Activated naive CD8-positive, alpha-beta T cell (primary cell): ENCODE results near the gene TNIP3.

Source experiments
- H3K27ac Mint-ChIP-seq: one replicate; pipeline ENCODE4 v1.8.0; 2021; ENCODE audit warnings: mixed read lengths
- H3K27me3 Mint-ChIP-seq: one replicate; pipeline ENCODE4 v1.8.0; 2021; ENCODE audit warnings: mixed read lengths
- H3K36me3 Mint-ChIP-seq: one replicate; pipeline ENCODE4 v1.8.0; 2021; ENCODE audit warnings: mixed read lengths
- H3K4me1 Mint-ChIP-seq: one replicate; pipeline ENCODE4 v1.8.0; 2021; ENCODE audit warnings: low read depth, mixed read lengths
- H3K4me3 Mint-ChIP-seq: one replicate; pipeline ENCODE4 v1.8.0; 2021; ENCODE audit warnings: mild to moderate bottlenecking, mixed read lengths
- H3K9me3 Mint-ChIP-seq: one replicate; pipeline ENCODE4 v1.8.0; 2021; ENCODE audit warnings: low read depth, mixed read lengths

The TNIP3 gene

GRCh38 chr4:121155893-121156292 is 8.2 kb downstream of the TNIP3 start:
- H3K27ac Mint-ChIP-seq: peak overlapping the region; percentile 72
- H3K4me1 Mint-ChIP-seq: peaks cover 64% of the 10 kb centered on the region
- H3K36me3 Mint-ChIP-seq: peaks cover 8% of the 10 kb centered on the region
- peak overlapping the region; percentile 73 for H3K4me3 Mint-ChIP-seq
- no peaks in the 10 kb centered on the region for H3K27me3 Mint-ChIP-seq
- no peaks in the 10 kb centered on the region for H3K9me3 Mint-ChIP-seq

DNA sequence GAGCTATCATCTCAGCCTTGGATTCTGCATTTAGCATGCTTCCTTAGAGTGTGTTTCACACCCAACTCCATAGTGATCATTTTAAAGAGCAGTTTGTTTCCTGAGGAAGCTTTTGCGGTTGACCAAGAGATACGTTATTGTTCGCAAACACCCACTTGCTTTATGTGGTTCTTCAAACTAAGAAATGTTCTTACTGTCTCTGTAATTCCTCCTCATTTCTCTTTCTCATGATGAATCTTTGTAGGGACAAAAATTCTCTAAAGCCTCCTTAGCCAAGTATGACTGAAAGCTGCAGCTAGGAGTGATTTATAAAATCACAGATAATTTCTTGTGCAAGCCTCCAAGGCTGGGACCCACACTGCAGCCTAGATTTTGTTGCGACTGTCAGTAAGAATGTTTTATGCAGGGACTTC is 10.0 kb downstream of the TNIP3 start:
- Mint-ChIP-seq H3K27ac (peak overlapping the region; percentile 51), H3K27me3 (no peaks in the 10 kb centered on the region), H3K9me3 (no peaks in the 10 kb centered on the region), H3K4me3 (peak overlapping the region; percentile 77), H3K36me3 (peaks cover 11% of the 10 kb centered on the region), H3K4me1 (peaks cover 75% of the 10 kb centered on the region)

DNA sequence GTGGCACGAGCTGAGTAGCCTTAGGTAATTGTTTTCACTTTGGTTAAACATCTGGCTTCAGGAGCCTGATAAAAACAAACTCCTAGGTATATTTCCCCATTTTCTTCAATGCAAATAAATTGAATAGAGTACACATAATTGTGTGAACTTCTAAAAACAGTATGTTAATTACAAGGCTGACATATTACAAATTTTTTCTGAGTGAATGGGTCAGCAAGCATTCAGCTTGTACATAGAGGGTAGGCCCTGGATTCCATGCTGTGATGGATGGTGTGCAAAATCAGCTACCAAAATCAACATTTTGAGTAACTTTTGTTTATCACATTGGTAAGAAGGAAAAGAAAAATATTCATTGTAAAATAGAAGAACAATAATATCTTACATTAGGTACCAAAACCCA is 12.2 kb downstream of the TNIP3 start:
- no peaks in the 10 kb centered on the region for H3K9me3 Mint-ChIP-seq
- peaks cover 86% of the 10 kb centered on the region for H3K4me1 Mint-ChIP-seq
- H3K4me3 Mint-ChIP-seq: no peak overlapping the region
- H3K36me3 Mint-ChIP-seq: peaks cover 12% of the 10 kb centered on the region
- H3K27ac Mint-ChIP-seq: no peak overlapping the region
- H3K27me3 Mint-ChIP-seq: no peaks in the 10 kb centered on the region

DNA sequence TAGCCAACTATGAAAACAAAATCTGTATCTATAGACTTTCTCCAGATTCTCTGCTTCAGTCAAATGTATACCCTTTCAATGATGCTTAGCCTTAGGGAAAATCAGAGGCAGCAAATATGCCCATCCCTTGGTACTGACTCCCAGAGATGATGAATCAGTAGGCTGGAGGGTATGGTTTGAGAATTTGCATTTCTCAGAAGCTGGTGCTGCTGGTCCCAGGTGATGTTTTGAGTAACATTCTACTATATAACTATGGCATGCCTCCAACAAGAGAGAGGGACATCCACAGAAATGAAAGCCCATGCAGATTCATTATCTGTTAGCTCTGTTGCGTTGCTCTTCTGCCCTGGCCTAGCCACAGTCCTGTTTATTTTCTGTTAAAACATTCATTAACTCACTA is 13.6 kb downstream of the TNIP3 start:
- Mint-ChIP-seq H3K9me3 (no peaks in the 10 kb centered on the region), H3K27me3 (no peaks in the 10 kb centered on the region), H3K27ac (peak overlapping the region; percentile 19), H3K36me3 (peaks cover 12% of the 10 kb centered on the region), H3K4me1 (peaks cover 76% of the 10 kb centered on the region), H3K4me3 (no peak overlapping the region)

GRCh38 chr4:121150003-121150402 is 14.1 kb downstream of the TNIP3 start:
- no peak overlapping the region for H3K4me3 Mint-ChIP-seq
- H3K27me3 Mint-ChIP-seq: no peaks in the 10 kb centered on the region
- H3K9me3 Mint-ChIP-seq: no peaks in the 10 kb centered on the region
- H3K27ac Mint-ChIP-seq: peak overlapping the region; percentile 19
- peaks cover 71% of the 10 kb centered on the region for H3K4me1 Mint-ChIP-seq
- peaks cover 12% of the 10 kb centered on the region for H3K36me3 Mint-ChIP-seq

DNA sequence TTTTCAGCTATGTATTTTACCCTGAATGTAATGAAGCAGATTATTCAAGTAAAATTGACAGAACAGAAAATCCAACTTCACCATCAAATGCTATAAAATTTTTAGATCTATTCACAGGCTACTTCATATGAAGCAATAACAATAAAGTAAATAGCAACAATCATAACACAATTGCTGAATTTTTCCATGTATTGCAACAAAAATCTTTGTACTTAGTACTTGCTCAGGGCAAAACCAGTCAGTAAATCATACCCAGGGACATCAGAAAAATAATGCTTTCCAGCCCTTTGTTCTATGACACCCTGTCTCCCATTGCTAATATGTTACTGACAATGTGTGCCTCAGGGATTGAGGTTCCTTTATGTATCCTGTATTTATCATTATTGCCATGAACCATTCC is 15.5 kb downstream of the TNIP3 start:
- Mint-ChIP-seq H3K4me1 (peaks cover 66% of the 10 kb centered on the region), H3K27me3 (no peaks in the 10 kb centered on the region), H3K36me3 (peaks cover 12% of the 10 kb centered on the region)

DNA sequence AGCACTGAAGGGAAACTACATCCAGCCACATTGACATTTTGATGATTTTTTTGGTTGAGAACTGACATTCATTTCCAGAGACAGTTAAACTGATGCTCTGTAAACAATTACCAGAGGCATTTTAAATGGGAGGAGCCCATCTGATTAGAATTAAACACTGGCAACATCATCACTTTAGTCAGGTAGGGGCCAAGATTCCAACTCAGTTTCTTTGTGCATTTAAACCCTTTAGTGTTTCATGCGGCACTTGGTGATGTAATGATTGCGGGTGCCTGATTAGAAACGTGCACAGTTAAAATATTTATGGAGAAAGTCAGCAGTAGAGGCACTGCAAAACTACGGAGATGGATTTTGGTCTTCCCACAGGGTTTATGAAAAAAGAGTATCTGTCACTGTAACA is 16.1 kb downstream of the TNIP3 start:
- Mint-ChIP-seq H3K9me3 (no peaks in the 10 kb centered on the region), H3K4me3 (no peak overlapping the region), H3K4me1 (peaks cover 65% of the 10 kb centered on the region), H3K27ac (no peak overlapping the region), H3K36me3 (peaks cover 14% of the 10 kb centered on the region), H3K27me3 (no peaks in the 10 kb centered on the region)

More for the DNA sequence above, 15.5 kb downstream of the TNIP3 start:
- Mint-ChIP-seq H3K27ac (no peak overlapping the region), H3K4me3 (no peak overlapping the region), H3K9me3 (no peaks in the 10 kb centered on the region)

- Mint-ChIP-seq H3K9me3 (no peaks in the 10 kb centered on the region), H3K27ac (no peak overlapping the region), H3K36me3 (peaks cover 12% of the 10 kb centered on the region), H3K4me3 (no peak overlapping the region), H3K27me3 (no peaks in the 10 kb centered on the region), H3K4me1 (peaks cover 57% of the 10 kb centered on the region)
Observed at GRCh38 chr4:121146530-121146929, 17.6 kb downstream of the TNIP3 start.

DNA sequence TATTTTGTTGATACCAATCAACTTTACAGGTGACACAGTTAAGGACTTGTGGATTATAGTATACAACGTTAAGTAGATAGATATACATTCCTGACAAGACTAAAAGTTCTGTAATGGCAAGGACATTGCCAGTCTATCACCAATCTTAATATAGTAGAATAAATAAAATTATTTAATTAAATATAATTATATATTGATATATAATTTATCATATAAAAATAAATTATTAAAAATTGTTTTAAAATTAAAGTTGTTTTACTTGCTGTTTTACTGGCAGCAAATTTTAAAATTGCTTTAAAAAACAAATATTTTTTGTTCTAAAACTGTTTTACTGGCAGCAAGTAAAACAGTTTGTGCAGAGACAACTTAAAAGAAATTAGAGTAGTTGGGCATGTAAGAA is 18.7 kb downstream of the TNIP3 start:
- Mint-ChIP-seq H3K9me3 (no peaks in the 10 kb centered on the region), H3K27me3 (no peaks in the 10 kb centered on the region), H3K4me3 (no peak overlapping the region), H3K27ac (no peak overlapping the region), H3K36me3 (peaks cover 6% of the 10 kb centered on the region), H3K4me1 (peaks cover 55% of the 10 kb centered on the region)

GRCh38 chr4:121144021-121144420 is 20.1 kb downstream of the TNIP3 start:
- H3K27ac Mint-ChIP-seq: no peak overlapping the region
- H3K4me3 Mint-ChIP-seq: no peak overlapping the region
- H3K9me3 Mint-ChIP-seq: no peaks in the 10 kb centered on the region
- H3K4me1 Mint-ChIP-seq: peaks cover 60% of the 10 kb centered on the region
- H3K36me3 Mint-ChIP-seq: peaks cover 5% of the 10 kb centered on the region
- H3K27me3 Mint-ChIP-seq: no peaks in the 10 kb centered on the region

DNA sequence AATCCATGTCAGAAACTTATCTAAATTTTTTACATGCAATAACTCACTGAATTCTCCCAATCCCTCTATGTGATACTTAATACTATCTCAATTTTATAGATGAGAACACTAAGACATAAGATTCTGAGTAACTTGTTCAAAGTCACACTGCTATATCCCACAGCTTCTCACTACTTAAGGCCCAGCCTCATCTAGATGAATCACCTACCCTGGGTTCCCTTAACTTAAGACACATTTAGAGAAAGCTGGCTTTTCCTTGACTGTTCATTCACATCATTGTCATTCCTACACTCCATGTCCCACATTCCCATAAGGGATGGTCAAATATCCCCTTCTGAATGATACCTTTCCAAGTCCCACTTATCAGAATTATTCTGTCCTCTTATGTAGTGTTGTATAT is 21.0 kb downstream of the TNIP3 start:
- H3K27ac Mint-ChIP-seq: no peak overlapping the region
- peaks cover 60% of the 10 kb centered on the region for H3K4me1 Mint-ChIP-seq
- H3K27me3 Mint-ChIP-seq: no peaks in the 10 kb centered on the region
- H3K4me3 Mint-ChIP-seq: no peak overlapping the region
- H3K36me3 Mint-ChIP-seq: peaks cover 2% of the 10 kb centered on the region
- H3K9me3 Mint-ChIP-seq: no peaks in the 10 kb centered on the region

DNA sequence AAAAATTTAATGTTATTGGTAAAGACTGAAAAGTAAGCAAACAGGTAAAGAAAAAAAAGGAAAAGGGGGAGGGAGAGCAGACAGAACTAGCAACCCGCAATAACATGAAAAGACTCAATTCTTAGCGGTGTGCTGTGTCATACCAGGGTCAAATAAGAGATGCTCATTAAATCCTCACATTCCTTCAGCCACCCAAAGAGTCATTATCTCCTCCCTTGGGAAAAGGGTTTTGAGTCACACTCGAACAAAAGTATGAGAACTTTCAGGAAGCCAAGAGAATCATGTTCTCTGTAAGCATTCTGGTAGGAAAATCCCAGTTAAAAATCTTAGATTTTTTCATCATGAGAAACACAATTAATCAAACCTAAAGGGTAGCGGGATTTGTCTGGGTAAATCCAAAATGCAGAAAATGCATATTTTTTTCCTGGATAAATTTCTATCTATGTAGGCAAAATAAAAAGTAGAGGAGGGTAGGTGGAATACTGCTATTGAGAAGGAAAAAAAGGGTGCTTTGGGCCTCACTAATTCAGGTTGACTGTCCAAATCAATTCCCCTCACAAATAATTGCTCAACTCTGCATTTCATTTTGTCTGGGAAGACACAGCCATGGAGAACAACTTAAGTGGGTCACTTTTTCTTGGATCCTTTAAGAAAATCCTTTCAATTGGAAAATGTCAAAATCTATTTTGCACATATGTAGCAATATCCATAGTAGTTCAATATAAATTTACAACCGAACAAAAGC is 23.2 kb downstream of the TNIP3 start:
- Mint-ChIP-seq H3K36me3 (peaks cover 2% of the 10 kb centered on the region), H3K4me3 (peak overlapping the region; percentile 27), H3K9me3 (no peaks in the 10 kb centered on the region), H3K27ac (peak overlapping the region; percentile 90), H3K4me1 (peaks cover 66% of the 10 kb centered on the region), H3K27me3 (no peaks in the 10 kb centered on the region)

- Mint-ChIP-seq H3K9me3 (no peaks in the 10 kb centered on the region), H3K36me3 (peaks cover 2% of the 10 kb centered on the region), H3K27ac (peak overlapping the region; percentile 90), H3K4me1 (peaks cover 73% of the 10 kb centered on the region), H3K4me3 (peak overlapping the region; percentile 60), H3K27me3 (no peaks in the 10 kb centered on the region)
Observed at GRCh38 chr4:121139533-121140222, 24.4 kb downstream of the TNIP3 start.

DNA sequence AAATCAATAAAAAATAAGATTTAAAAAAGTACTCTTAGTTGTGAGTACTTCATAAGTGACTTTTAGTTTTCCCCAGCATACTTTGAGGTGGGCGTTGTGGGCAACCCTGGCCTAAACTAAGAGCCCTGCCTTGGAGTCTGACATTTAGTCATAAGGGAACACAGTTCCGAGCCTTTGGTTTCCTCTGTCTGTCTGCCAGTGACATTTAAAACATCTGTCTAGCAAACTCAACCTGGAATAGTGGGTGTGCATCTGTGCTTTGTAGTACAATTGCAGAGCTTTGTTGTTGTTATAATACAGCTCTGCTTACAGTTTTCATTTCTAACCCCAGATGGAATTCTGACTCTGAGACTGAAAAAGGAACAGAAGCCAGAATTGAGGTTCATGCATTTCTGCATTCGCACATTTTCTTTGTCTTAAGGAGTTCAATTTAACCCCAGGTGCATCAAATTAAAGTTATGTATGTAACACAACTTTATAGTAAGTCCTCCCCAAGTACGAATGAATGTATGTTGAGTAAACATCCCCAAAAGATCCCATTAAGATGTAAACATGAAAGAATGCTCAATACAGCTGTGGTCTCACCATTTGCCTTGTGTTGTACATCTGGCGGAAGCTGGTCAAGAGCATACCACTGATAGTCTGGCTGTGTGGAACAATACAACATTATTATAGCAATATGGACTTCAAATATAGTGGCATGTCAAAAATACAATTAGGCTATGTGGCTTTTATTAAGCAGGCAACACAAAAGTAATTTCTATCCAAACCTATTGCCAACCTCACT is 25.9 kb downstream of the TNIP3 start:
- Mint-ChIP-seq H3K36me3 (peaks cover 2% of the 10 kb centered on the region), H3K4me3 (peak overlapping the region; percentile 75), H3K4me1 (peaks cover 70% of the 10 kb centered on the region), H3K27ac (peak overlapping the region; percentile 90), H3K9me3 (no peaks in the 10 kb centered on the region), H3K27me3 (no peaks in the 10 kb centered on the region)

GRCh38 chr4:121130326-121130660 is 33.8 kb downstream of the TNIP3 start:
- Mint-ChIP-seq H3K4me1 (peaks cover 31% of the 10 kb centered on the region), H3K27me3 (no peaks in the 10 kb centered on the region), H3K36me3 (no peaks in the 10 kb centered on the region), H3K9me3 (no peaks in the 10 kb centered on the region), H3K4me3 (no peak overlapping the region), H3K27ac (no peak overlapping the region)
